ENCODE results near the gene ST6GALNAC5.

The ST6GALNAC5 gene

DNA sequence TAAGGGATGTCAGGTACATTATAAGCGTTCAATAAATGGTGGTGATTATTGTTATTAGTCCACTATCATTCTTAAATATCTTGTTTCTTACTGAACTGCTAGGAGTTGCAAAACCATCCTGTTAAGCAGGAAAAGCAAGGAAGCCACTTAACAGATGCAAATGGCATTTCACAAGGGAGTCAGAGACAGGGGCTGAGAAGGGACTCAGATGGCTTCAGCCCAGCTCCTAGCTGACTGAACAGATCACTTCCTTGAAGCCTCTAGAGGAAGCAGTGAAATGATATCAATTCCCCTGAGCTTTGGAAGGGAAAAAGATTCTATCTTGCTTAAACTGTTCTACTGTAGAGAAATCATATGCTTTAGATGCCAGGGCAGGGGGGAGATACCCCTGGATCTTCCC, 151.5 kb downstream of the ST6GALNAC5 start:
- H3K36me3 Mint-ChIP-seq (ENCODE audit: low read depth): no peaks in the 10 kb centered on the region
- H3K27me3 Mint-ChIP-seq (ENCODE audit: low read depth): no peaks in the 10 kb centered on the region
- H3K4me3 Mint-ChIP-seq: no peak overlapping the region
- DNase-seq (ENCODE audit: low spot score): no peak
- H3K9me3 Mint-ChIP-seq: no peaks in the 10 kb centered on the region
- H3K27ac Mint-ChIP-seq: no peak overlapping the region
- no peaks in the 10 kb centered on the region for H3K4me1 Mint-ChIP-seq (ENCODE audit: low read depth)

DNA sequence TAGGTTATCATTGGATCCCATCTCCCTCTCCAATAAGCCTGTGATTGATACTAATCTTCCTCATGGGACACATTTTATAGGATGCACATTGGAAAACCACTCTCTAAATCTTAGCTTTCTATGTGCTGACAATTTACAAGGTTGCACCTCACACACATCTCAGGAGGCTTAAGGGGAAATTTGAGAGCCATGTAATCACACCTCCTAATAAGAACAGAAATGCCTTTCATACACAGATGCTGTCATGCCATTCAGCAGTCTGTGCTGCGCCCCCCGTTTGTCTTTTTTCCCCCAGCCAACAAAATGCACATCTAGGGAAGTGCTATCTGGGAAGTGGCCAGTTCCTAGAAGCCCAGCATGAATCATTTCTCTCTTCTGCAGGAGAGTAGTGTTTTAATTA, 154.5 kb downstream of the ST6GALNAC5 start:
- H3K9me3 Mint-ChIP-seq: no peaks in the 10 kb centered on the region
- H3K36me3 Mint-ChIP-seq (ENCODE audit: low read depth): no peaks in the 10 kb centered on the region
- H3K27me3 Mint-ChIP-seq (ENCODE audit: low read depth): no peaks in the 10 kb centered on the region
- H3K4me1 Mint-ChIP-seq (ENCODE audit: low read depth): no peaks in the 10 kb centered on the region
- no peak overlapping the region for H3K4me3 Mint-ChIP-seq
- H3K27ac Mint-ChIP-seq: no peak overlapping the region
- DNase-seq (ENCODE audit: low spot score): no peak

DNA sequence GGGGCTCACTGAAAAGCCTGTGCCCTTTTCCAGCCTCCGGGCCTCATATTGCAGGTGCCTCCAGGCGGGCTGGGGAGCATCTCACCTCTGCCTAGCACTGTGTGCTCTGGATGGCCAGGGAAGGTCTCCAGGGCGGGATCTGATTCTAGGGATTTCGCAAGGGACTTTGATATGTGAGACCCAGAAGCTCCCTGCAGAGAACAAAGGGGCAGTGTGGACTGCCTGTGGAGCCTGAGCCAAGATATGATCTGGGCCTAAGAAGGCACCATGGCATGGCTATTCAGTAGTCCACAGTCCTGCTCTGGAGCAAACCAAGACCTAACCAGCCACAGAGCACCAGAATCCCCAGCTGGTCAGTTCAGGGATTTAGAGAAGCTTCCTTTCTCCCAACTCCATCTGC, 157.2 kb downstream of the ST6GALNAC5 start:
- no peaks in the 10 kb centered on the region for H3K4me1 Mint-ChIP-seq (ENCODE audit: low read depth)
- H3K4me3 Mint-ChIP-seq: no peak overlapping the region
- H3K27me3 Mint-ChIP-seq (ENCODE audit: low read depth): peaks cover 3% of the 10 kb centered on the region
- H3K27ac Mint-ChIP-seq: no peak overlapping the region
- no peak for DNase-seq (ENCODE audit: low spot score)
- H3K9me3 Mint-ChIP-seq: no peaks in the 10 kb centered on the region
- no peaks in the 10 kb centered on the region for H3K36me3 Mint-ChIP-seq (ENCODE audit: low read depth)

DNA sequence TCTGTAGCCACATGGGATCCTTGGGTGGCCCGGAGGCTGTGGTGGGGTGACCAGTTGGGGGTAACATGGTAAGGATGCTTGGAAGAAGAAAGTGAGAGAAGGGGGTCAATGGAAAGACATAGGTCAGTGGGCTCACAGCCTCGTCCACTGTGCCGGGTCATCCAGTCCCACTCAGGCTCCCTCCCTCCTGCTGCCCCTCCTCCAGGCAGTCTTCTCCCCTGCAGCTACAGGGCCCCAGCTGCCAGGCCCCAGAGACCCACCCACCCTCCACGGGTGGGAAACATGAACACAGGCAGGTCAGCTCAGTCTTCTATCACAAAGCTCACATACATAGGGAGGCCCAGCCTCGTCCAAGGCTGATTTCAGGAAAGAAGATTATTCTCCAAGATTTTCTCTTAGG, 158.3 kb downstream of the ST6GALNAC5 start:
- no peaks in the 10 kb centered on the region for H3K9me3 Mint-ChIP-seq
- H3K27ac Mint-ChIP-seq: no peak overlapping the region
- H3K4me1 Mint-ChIP-seq (ENCODE audit: low read depth): no peaks in the 10 kb centered on the region
- DNase-seq (ENCODE audit: low spot score): no peak
- peaks cover 3% of the 10 kb centered on the region for H3K27me3 Mint-ChIP-seq (ENCODE audit: low read depth)
- no peaks in the 10 kb centered on the region for H3K36me3 Mint-ChIP-seq (ENCODE audit: low read depth)
- no peak overlapping the region for H3K4me3 Mint-ChIP-seq

DNA sequence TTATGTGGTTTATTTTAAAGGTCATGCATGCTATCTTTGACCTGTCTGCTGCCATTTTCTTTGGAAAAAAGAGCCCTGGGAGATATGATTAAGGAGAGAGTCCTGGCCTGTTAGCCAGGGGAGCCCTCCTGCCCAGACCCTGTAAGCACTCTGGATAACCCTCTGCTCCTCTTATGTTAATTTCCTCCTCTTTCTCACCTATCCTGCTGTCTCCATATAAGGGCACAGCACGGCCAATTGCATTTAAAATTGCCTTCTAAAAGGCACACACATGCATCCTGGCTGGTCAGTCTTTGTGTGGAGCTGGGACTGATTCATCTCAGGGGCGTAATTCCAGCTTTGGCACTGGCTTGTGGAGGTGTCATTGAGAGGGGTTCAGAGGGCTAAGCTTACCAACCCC, 158.9 kb downstream of the ST6GALNAC5 start:
- Mint-ChIP-seq H3K9me3 (no peaks in the 10 kb centered on the region), H3K27me3 (ENCODE audit: low read depth) (peaks cover 3% of the 10 kb centered on the region)

DNA sequence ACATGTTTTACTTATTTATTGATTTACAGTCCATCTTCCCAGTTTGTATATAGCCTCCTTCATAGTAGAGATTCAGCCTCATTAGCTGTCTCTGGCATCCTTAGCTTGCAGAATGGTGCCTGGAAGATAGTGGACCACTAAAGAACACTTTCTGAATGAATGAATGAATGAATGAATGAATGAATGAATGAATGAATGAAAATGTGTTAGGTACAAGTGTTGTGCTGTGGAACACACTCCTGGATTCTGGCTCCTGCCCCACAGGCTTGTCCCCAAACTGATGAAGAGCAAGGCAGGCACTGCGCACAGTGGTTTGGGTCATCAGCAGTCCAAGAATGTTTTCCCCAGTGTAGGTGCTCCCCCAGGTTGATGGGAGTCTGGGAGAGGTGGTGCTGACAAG, 159.4 kb downstream of the ST6GALNAC5 start:
- H3K4me1 Mint-ChIP-seq (ENCODE audit: low read depth): no peaks in the 10 kb centered on the region
- H3K27me3 Mint-ChIP-seq (ENCODE audit: low read depth): peaks cover 3% of the 10 kb centered on the region
- H3K4me3 Mint-ChIP-seq: no peak overlapping the region
- no peaks in the 10 kb centered on the region for H3K9me3 Mint-ChIP-seq
- no peaks in the 10 kb centered on the region for H3K36me3 Mint-ChIP-seq (ENCODE audit: low read depth)
- no peak for DNase-seq (ENCODE audit: low spot score)
- H3K27ac Mint-ChIP-seq: no peak overlapping the region

More for the DNA sequence above, 158.9 kb downstream of the ST6GALNAC5 start:
- Mint-ChIP-seq H3K36me3 (ENCODE audit: low read depth) (no peaks in the 10 kb centered on the region), H3K4me3 (no peak overlapping the region), H3K27ac (no peak overlapping the region), H3K4me1 (ENCODE audit: low read depth) (no peaks in the 10 kb centered on the region)
- DNase-seq (ENCODE audit: low spot score): no peak

DNA sequence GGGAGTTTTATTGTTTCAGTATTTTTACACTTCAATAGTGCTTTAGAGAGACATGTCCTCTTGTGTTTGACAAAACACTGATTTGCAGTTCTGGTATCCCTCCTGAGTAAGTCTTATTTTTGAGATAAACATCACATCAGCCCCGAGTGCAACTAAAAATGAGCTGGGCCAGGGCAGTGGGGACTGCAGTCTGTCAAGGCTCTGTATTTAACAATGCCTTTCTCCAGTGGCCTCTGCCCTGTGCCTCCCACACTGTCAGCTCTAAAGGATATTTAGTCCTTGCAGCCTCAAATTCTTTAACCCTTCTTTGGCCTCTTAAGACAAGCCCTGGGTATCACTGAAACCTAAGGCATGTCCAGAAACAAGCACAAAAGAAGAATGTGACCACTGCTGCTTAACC, 160.6 kb downstream of the ST6GALNAC5 start:
- Mint-ChIP-seq H3K36me3 (ENCODE audit: low read depth) (no peaks in the 10 kb centered on the region), H3K27ac (no peak overlapping the region), H3K4me3 (no peak overlapping the region), H3K4me1 (ENCODE audit: low read depth) (no peaks in the 10 kb centered on the region), H3K9me3 (no peaks in the 10 kb centered on the region), H3K27me3 (ENCODE audit: low read depth) (peaks cover 3% of the 10 kb centered on the region)
- DNase-seq (ENCODE audit: low spot score): no peak

DNA sequence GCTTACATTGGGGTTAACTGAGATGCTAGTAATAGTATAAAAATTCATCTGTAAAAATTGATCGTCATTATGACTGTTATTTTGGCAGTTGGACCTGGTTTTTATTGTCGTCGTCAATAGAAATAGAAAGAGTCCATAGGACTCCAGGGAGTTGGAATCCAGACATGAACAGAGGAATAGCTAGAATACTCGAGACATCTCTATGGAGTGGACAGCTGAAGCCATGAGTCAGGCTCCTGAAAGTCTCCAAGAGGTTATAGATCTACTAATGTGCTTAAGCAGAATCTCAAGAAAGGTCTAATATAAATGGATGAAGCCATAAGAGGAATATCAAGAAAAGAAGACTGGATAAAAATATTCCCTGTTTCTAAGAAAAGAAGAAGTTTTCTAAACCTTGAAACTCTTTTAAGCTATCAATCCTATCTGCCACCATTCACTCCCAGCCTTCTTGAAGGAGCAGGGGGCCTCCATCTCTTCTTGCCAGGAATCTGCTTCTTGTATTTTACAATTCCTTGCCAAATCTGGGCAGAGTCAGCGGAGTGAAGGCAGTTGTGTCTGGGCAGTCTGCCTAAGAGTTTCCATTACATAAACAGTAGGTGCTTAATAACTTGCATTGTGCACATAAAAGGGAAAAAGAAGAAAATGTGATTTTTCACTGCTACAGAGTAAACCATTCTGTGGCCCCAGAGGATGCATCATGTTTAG, 163.3 kb downstream of the ST6GALNAC5 start:
- Mint-ChIP-seq H3K27ac (no peak overlapping the region), H3K36me3 (ENCODE audit: low read depth) (no peaks in the 10 kb centered on the region), H3K9me3 (no peaks in the 10 kb centered on the region), H3K4me1 (ENCODE audit: low read depth) (no peaks in the 10 kb centered on the region), H3K27me3 (ENCODE audit: low read depth) (peaks cover 3% of the 10 kb centered on the region), H3K4me3 (no peak overlapping the region)
- no peak for DNase-seq (ENCODE audit: low spot score)

DNA sequence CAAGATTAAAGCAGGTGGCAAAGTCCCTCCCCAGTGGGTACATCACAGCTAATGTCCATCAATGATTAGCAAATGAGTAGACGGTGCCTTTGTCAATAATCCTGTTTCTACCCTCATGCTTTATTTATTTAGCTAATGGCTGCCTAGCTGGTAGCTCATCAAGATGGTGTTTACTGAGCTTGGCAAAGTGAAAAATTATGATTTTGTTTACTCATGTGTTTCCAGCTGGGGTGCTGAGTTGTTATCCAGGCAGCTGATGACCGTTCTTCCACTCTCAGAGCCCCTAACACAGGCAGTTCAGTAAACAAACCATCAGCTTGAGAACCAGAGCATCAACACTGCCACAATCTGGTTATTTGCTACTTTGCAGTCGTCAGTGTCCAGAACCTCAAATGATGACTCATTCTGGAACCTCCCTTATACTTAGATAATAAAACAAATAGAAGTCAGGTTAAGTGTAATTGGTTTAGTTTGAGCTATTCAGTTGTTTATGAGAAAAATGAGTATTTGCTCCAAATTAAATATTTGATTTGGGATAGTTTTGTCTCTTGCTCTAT, 163.9 kb downstream of the ST6GALNAC5 start:
- H3K36me3 Mint-ChIP-seq (ENCODE audit: low read depth): no peaks in the 10 kb centered on the region

DNA sequence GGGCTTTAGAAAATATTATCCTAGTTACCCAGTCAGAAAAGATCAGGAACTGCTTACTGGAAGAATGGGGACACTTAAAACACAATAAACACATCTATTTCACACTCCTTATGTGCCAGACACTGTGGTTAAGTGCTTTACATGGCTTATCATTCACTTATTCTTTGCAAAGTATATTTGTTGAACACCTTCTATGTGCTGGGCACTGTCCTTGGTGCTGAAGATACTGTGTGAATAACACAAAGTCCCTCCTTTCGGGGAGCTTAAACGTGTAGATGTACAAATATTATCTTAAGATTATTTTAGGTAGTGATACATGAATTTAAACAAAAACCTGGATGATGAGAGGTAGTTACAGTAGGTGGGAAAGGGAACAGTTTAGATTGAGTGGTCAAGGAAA, 169.3 kb downstream of the ST6GALNAC5 start:
- no peak overlapping the region for H3K27ac Mint-ChIP-seq
- no peaks in the 10 kb centered on the region for H3K27me3 Mint-ChIP-seq (ENCODE audit: low read depth)
- H3K4me3 Mint-ChIP-seq: no peak overlapping the region
- DNase-seq (ENCODE audit: low spot score): no peak
- peaks cover 6% of the 10 kb centered on the region for H3K9me3 Mint-ChIP-seq
- no peaks in the 10 kb centered on the region for H3K4me1 Mint-ChIP-seq (ENCODE audit: low read depth)
- H3K36me3 Mint-ChIP-seq (ENCODE audit: low read depth): no peaks in the 10 kb centered on the region

More for the DNA sequence above, 163.9 kb downstream of the ST6GALNAC5 start:
- H3K4me1 Mint-ChIP-seq (ENCODE audit: low read depth): no peaks in the 10 kb centered on the region
- H3K27ac Mint-ChIP-seq: no peak overlapping the region
- H3K9me3 Mint-ChIP-seq: no peaks in the 10 kb centered on the region
- H3K4me3 Mint-ChIP-seq: no peak overlapping the region
- H3K27me3 Mint-ChIP-seq (ENCODE audit: low read depth): peaks cover 3% of the 10 kb centered on the region
- no peak for DNase-seq (ENCODE audit: low spot score)

DNA sequence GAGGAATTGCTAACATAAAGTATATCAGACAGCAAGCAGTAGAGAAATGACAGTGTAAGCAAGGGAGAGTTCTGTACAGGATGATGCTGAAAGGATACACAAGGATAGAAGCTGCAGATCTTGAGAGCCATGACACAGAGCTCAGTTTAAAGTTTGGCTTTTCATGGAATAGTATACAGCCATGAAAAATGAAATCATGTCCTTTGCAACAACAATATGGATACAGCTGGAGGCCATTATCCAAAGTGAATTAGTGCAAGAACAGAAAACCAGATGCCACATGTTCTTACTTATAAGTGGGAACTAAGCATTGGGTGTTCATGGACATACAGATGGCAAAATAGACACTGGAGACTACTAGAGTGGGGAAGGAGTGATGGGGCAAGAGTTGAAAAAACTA, 169.8 kb downstream of the ST6GALNAC5 start:
- Mint-ChIP-seq H3K4me3 (no peak overlapping the region), H3K27ac (no peak overlapping the region), H3K9me3 (peaks cover 6% of the 10 kb centered on the region), H3K27me3 (ENCODE audit: low read depth) (no peaks in the 10 kb centered on the region), H3K36me3 (ENCODE audit: low read depth) (no peaks in the 10 kb centered on the region), H3K4me1 (ENCODE audit: low read depth) (no peaks in the 10 kb centered on the region)
- DNase-seq (ENCODE audit: low spot score): no peak

DNA sequence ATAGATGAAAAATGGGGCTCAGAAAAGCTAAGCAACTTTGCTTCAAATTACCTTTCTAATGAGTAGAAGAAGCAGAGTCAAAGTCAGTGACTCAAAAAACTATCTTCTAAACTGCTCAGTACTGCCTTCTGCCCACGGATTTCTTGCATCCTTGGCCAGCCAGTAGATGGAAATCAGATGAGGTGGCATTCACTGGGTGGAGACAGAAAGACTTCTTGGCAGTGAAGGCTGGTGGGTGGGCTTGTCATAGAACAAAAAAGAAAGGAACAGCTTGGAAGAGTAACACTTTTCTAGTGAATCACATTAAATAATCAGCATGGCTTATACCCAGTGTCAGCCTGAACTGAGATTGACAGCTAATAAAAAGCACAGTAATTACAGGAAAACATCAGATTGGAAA, 170.7 kb downstream of the ST6GALNAC5 start:
- H3K4me3 Mint-ChIP-seq: no peak overlapping the region
- no peaks in the 10 kb centered on the region for H3K27me3 Mint-ChIP-seq (ENCODE audit: low read depth)
- no peak overlapping the region for H3K27ac Mint-ChIP-seq
- no peaks in the 10 kb centered on the region for H3K36me3 Mint-ChIP-seq (ENCODE audit: low read depth)
- DNase-seq (ENCODE audit: low spot score): no peak
- peaks cover 6% of the 10 kb centered on the region for H3K9me3 Mint-ChIP-seq
- no peaks in the 10 kb centered on the region for H3K4me1 Mint-ChIP-seq (ENCODE audit: low read depth)

DNA sequence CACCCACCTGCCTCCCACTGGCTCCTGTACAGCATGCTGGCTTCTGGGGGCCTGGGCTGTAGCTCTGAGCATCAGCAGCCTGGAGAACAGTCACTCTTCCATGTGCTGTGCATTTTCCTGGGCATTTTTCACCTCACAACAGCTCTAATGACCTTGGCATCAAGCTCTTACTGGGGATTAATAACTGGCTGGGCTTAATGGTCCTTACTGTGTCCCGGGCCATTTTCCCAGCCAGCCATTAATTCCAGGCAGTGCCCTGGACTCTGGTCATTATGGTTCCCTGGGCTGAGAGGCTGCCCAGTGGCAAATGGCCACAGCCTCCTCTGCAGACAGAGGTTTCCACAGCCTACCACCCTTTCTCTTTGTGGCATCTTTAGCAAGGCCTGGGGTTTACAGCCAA, 171.8 kb downstream of the ST6GALNAC5 start:
- Mint-ChIP-seq H3K4me3 (no peak overlapping the region), H3K27me3 (ENCODE audit: low read depth) (no peaks in the 10 kb centered on the region), H3K9me3 (peaks cover 6% of the 10 kb centered on the region), H3K27ac (no peak overlapping the region), H3K36me3 (ENCODE audit: low read depth) (no peaks in the 10 kb centered on the region), H3K4me1 (ENCODE audit: low read depth) (no peaks in the 10 kb centered on the region)
- DNase-seq (ENCODE audit: low spot score): no peak

DNA sequence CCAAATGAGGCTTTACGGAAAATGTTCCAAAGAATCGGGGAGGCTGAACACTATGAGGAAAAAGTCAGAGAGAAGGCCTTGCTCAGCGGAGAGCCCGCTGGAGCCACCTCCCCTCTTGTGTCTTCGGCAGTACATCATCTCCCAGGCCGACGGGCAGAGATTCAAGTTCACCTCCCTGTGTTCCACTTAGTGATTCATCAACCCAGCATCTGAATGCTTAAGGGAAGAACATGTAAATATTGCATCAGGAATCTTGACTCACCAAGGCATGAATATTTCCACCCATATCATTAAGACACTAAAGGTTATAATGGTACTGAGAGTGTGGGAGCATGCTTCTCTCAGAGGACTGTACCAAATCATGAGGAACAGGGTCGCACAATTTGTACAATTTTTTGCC, 172.5 kb downstream of the ST6GALNAC5 start:
- no peaks in the 10 kb centered on the region for H3K36me3 Mint-ChIP-seq (ENCODE audit: low read depth)
- peaks cover 6% of the 10 kb centered on the region for H3K9me3 Mint-ChIP-seq
- H3K4me3 Mint-ChIP-seq: no peak overlapping the region
- no peak for DNase-seq (ENCODE audit: low spot score)
- no peak overlapping the region for H3K27ac Mint-ChIP-seq
- H3K27me3 Mint-ChIP-seq (ENCODE audit: low read depth): no peaks in the 10 kb centered on the region
- no peaks in the 10 kb centered on the region for H3K4me1 Mint-ChIP-seq (ENCODE audit: low read depth)

DNA sequence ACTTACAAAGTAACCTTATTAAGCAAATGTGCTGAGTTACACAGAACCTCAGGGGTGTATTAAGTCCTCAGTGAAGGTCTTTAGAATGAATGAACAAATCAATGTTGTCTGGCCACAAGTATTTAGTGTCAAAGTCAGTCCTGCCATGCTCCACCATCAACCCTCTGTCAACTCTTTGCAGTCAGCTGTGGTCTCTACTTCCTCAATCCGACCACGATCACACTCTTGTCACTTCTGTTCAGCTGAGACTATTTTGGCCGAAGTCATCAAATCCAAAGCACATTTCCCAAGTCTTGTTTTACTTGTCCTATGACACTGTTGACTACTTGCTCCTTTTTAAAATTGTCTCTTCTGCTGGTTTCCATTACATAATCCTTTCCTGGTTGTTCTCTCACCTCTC, 173.5 kb downstream of the ST6GALNAC5 start:
- H3K4me3 Mint-ChIP-seq: no peak overlapping the region
- no peaks in the 10 kb centered on the region for H3K36me3 Mint-ChIP-seq (ENCODE audit: low read depth)
- peaks cover 3% of the 10 kb centered on the region for H3K4me1 Mint-ChIP-seq (ENCODE audit: low read depth)
- no peak overlapping the region for H3K27ac Mint-ChIP-seq
- DNase-seq (ENCODE audit: low spot score): no peak
- peaks cover 6% of the 10 kb centered on the region for H3K9me3 Mint-ChIP-seq
- H3K27me3 Mint-ChIP-seq (ENCODE audit: low read depth): peaks cover 6% of the 10 kb centered on the region
